ENCODE data around the gene GRIA3. TPM values are rescaled to one million over a fixed set of nuclear protein-coding genes. Genes with fewer than 3 reads are reported as not detected.

GRIA3 gene
- total RNA-seq, 1 donor from 2014 or later: 3.1 TPM

DNA sequence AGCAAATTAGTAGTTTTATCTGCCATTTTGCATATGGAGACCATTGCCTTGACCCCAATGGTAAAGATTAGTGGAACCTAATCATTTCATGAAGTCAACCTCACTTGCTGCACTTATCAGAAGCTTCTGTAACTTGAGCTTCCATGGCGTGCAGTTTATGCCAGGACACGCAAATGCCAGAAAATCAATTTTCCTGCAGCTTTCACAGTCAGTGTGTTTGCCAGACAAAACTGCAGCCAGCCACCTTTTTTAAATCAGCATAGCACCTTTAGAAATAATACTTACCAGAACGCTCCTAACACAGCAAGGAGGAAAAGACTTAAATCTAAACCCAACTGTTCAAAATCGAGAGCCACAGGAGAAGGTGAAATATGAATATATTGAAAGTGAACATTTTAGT is 265.3 kb downstream of the GRIA3 start:
- ATAC-seq (peak; percentile 67), DNase-seq (ENCODE audit: low spot score) (peak; percentile 33)

- peak; percentile 73 for ATAC-seq
- DNase-seq (ENCODE audit: low spot score): no peak
Observed at GRCh38 chrX:123450222-123450621, 266.1 kb downstream of the GRIA3 start.

GRCh38 chrX:123454712-123455431 is 270.8 kb downstream of the GRIA3 start:
- DNase-seq (ENCODE audit: low spot score): no peak
- no peak for ATAC-seq

GRCh38 chrX:123455693-123456092 is 271.6 kb downstream of the GRIA3 start:
- DNase-seq (ENCODE audit: low spot score) (no peak), ATAC-seq (no peak)

DNA sequence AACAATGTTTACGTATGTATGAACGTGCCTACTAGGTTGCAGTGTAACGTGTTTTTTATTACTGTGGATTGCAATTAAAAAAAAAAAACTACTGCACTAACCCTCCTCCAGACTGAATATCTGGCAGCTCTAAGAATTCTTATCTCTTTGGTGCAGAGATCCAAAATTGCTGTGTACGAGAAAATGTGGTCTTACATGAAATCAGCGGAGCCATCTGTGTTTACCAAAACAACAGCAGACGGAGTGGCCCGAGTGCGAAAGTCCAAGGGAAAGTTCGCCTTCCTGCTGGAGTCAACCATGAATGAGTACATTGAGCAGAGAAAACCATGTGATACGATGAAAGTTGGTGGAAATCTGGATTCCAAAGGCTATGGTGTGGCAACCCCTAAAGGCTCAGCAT is 280.6 kb downstream of the GRIA3 start:
- no peak for ATAC-seq
- no peak for DNase-seq (ENCODE audit: low spot score)

DNA sequence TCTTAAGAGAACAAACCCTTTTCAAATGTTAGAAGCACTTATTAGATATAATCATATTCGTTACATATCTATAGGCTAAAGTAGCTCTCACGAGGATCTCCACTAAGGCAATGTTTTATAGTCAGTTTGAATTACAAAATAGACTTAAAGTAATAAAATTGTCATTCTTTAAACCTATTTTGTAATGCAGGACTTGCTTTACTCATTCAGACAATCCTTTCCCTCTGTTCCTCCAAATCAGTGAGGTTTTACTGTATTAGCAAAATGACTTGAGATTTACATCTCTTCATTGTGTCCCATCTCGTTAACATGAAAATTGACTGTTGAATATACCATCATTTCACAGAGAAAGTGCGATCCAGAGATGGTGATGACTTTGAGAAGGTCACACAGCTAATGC is 284.4 kb downstream of the GRIA3 start:
- ATAC-seq (no peak), DNase-seq (ENCODE audit: low spot score) (no peak)

- ATAC-seq (no peak), DNase-seq (ENCODE audit: low spot score) (no peak)
Observed at GRCh38 chrX:123475068-123475724, 291.1 kb downstream of the GRIA3 start.

DNA sequence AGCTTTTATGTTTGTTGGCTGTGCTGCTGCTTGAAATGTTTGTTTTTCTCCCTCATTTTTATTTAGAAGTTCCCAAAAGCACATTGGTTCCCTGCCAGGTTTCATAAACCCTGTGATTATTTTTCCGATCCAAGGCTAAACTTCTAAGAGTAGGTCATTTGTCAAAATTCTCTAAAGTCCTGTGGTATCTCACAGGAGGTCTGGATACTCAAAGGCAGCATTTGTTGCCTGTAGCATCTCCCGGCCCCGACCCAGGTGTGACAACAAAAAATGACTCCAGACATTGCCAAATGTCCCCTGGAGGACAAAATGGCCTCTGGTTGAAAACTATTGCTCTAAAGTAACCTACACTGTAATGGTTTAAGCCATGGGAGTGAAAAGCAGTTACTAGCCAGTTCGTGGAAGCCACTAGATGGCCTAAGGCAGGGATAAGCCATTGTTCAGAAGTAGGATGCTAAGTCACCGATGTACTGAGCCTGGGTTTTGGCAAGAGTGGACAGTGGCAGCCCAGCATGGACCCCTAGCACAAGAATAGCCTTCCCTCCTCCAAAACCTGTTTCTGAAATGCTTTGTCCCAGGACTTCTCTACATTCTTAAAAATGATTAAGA is 292.6 kb downstream of the GRIA3 start:
- DNase-seq (ENCODE audit: low spot score) (no peak), ATAC-seq (no peak)

DNA sequence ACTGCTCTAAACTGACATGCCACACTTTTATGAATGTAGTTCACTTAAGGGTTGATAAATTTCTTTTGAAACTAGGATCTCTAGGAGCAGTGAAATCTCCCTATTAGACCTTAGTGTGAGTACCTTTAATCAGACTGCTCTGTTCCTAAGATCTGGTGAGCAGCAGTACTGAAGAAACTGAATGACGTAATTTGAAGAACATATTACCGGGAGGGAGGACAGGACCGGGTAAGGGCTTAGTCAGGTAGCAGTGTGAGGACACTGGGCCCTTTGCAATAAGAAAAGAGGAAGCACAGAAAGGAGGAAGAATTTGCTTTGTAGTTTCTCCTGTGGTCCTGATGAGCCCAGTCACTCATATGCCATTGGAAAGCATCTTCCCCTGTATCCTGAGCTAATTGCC is 293.6 kb downstream of the GRIA3 start:
- DNase-seq (ENCODE audit: low spot score): no peak
- ATAC-seq: no peak

DNA sequence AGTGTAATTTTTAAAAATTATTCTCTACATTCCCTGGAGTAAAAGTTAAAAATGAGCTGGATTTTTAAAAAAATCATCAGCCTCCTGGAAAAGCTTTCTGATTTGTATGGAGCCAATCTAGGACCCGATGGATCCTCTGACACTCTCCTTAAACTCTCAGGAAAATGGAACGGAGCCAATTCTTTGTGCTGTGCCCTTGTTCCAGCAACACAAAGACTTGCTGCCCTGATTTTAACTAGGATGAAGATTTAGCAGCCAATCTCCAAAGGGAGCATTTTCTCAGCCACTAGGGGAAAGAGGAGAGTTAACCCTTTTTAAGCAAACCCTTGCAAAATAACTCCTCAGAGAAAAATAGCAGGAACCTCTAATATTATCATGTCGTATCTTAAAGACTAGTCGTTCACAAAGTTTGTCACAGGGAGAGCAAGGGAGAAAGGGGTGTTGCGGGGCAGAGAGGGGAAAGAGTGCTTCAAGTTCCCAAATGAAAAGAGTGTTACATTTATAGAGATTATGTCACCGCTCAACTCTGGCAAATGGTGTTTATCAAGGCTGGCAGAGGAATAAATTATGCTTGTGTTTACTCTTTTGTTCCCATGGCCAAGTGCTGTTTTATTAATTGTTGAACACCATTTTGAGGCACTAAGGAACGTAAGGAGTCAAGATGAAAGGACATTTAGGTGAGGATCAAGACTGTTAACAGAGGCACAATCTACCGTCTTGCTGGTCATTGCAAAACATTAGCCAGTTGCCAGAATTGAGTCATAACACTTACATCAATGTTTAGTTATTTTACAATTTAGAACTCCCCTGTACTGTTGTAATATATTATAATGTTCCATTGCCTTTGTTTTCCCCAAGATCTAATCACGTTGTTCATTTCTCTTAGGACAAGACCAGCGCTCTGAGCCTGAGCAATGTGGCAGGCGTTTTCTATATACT is 298.1 kb downstream of the GRIA3 start:
- DNase-seq (ENCODE audit: low spot score): no peak
- no peak for ATAC-seq

- ATAC-seq (no peak), DNase-seq (ENCODE audit: low spot score) (no peak)
Observed at GRCh38 chrX:123486297-123486696, 302.2 kb downstream of the GRIA3 start.

- ATAC-seq: no peak
- no peak for DNase-seq (ENCODE audit: low spot score)
Observed at GRCh38 chrX:123487236-123487635, 303.2 kb downstream of the GRIA3 start.

DNA sequence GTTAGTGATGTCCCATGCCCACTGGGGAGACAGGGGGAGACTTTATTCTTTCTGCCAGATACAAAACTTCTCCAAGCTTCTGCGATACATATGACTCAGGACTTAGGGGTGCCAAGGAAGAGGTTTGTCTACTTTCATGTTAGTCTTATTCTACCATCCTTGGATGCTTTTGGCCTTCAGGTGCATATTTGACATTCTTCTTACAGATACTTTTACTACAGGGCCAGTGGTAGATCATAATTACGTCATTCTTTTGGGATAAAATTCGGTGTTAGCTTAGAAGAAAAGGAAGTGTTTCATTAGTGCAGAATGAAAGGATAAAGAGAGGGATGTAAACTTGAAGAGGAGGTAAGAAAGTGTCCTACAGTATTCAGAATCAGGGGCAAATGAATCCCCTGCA is 303.6 kb downstream of the GRIA3 start:
- no peak for ATAC-seq
- DNase-seq (ENCODE audit: low spot score): no peak

DNA sequence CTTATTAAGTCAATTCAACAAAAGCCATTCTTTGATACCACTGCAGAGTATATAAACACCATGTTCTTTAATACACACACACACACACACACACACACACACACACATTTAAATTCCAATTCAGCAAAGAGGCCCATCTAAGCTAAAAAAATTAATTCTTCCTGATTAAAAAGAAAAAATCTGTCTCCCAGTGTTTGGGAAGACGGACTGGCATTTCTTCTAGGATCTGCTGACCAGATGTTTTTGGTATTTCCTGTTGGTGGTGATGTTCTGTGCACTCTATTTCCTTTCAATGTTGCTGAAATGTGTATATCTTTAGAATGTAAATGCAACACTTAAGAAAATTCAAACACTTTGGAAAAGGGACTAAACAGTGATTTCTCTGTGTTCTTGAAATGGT is 304.9 kb downstream of the GRIA3 start:
- ATAC-seq (no peak), DNase-seq (ENCODE audit: low spot score) (no peak)

GRCh38 chrX:123493857-123494256 is 309.8 kb downstream of the GRIA3 start:
- ATAC-seq: no peak
- no peak for DNase-seq (ENCODE audit: low spot score)

- DNase-seq (ENCODE audit: low spot score) (no peak), ATAC-seq (no peak)
Observed at GRCh38 chrX:123499787-123500186, 315.7 kb downstream of the GRIA3 start.

DNA sequence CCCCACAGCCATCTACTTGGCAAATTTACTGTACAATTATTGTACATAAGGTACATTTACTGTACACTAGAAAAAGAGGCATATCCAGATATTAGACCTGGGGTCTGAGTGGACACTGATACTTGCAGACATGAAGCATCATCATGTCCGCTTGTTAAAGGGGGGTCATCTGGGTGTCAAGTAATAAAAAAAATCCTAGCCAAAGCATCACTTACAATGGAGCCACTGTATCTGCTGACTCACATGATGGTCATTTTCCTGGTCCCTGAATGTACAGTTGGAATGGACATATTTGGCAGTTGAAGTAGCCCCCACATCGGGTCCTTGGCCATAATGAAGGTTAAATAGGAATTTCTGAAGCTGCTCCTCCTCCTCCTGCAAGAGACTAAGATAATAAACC is 320.0 kb downstream of the GRIA3 start:
- no peak for ATAC-seq

GRCh38 chrX:123504630-123505270 is 320.7 kb downstream of the GRIA3 start:
- no peak for DNase-seq (ENCODE audit: low spot score)
- ATAC-seq: no peak

More for the DNA sequence above, 320.0 kb downstream of the GRIA3 start:
- no peak for DNase-seq (ENCODE audit: low spot score)

- DNase-seq (ENCODE audit: low spot score): no peak
- no peak for ATAC-seq
Observed at GRCh38 chrX:123513585-123514278, 329.7 kb downstream of the GRIA3 start.

DNA sequence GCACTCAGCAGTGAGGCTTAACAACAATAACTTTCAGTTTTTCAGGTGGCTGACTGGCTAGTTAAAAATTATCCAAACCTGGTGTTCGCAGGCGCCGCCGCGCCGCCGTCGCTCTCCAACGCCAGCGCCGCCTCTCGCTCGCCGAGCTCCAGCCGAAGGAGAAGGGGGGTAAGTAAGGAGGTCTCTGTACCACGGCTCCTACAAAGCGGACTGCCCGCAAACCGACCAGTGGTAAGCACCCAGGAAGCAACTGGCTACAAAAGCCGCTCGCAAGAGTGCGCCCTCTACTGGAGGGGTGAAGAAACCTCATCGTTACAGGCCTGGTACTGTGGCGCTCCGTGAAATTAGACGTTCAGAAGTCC is 330.2 kb downstream of the GRIA3 start:
- ATAC-seq: peak; percentile 85
- DNase-seq (ENCODE audit: low spot score): peak; percentile 55
